ENCODE results near the gene PHLPP1.

DNA sequence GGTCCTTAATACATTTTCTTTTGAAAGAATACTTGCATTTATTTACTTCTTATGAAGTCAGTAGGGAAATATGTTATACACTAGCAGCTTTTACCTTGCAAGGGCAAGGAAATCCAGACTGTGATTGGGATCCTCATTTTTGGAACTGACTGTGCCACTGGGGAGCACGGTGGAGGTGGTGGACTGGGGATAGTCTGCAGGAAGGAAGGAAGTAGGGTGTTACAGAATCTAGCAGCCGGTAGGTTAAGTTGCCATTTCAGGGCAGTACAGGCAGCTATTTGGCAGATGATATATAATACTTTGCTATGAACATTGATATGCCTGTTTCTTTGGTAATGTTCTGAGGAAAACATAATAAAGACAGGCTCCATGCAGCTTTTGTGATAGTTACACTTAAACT is 238.3 kb downstream of the PHLPP1 start:
- TF ChIP-seq, protein P1, sequence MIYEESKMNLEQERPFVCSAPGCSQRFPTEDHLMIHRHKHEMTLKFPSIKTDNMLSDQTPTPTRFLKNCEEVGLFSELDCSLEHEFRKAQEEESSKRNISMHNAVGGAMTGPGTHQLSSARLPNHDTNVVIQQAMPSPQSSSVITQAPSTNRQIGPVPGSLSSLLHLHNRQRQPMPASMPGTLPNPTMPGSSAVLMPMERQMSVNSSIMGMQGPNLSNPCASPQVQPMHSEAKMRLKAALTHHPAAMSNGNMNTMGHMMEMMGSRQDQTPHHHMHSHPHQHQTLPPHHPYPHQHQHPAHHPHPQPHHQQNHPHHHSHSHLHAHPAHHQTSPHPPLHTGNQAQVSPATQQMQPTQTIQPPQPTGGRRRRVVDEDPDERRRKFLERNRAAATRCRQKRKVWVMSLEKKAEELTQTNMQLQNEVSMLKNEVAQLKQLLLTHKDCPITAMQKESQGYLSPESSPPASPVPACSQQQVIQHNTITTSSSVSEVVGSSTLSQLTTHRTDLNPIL (CRISPR knock-in tag; IDR thresholded peaks at IDR 0.05; ENCODE audit: low read depth): no peak
- no peak for TF ChIP-seq RARB (CRISPR knock-in tag; IDR thresholded peaks at IDR 0.05)
- TF ChIP-seq ZFP30 (CRISPR knock-in tag; IDR thresholded peaks at IDR 0.05): no peak
- TF ChIP-seq OSR1 (CRISPR knock-in tag; IDR thresholded peaks at IDR 0.05): no peak
- TF ChIP-seq, protein P2, sequence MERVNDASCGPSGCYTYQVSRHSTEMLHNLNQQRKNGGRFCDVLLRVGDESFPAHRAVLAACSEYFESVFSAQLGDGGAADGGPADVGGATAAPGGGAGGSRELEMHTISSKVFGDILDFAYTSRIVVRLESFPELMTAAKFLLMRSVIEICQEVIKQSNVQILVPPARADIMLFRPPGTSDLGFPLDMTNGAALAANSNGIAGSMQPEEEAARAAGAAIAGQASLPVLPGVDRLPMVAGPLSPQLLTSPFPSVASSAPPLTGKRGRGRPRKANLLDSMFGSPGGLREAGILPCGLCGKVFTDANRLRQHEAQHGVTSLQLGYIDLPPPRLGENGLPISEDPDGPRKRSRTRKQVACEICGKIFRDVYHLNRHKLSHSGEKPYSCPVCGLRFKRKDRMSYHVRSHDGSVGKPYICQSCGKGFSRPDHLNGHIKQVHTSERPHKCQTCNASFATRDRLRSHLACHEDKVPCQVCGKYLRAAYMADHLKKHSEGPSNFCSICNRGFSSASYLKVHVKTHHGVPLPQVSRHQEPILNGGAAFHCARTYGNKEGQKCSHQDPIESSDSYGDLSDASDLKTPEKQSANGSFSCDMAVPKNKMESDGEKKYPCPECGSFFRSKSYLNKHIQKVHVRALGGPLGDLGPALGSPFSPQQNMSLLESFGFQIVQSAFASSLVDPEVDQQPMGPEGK (CRISPR knock-in tag; IDR thresholded peaks at IDR 0.05; ENCODE audit: borderline replicate concordance): no peak
- TF ChIP-seq GLIS3 (CRISPR knock-in tag; IDR thresholded peaks at IDR 0.05): no peak
- TF ChIP-seq PPARA (CRISPR knock-in tag; IDR thresholded peaks at IDR 0.05; ENCODE audit: borderline replicate concordance): no peak
- TF ChIP-seq ARNTL (CRISPR knock-in tag; IDR thresholded peaks at IDR 0.05; ENCODE audit: borderline replicate concordance, low read depth): no peak
- TF ChIP-seq ZNF70 (CRISPR knock-in tag; IDR thresholded peaks at IDR 0.05): no peak
- TF ChIP-seq, protein P3, sequence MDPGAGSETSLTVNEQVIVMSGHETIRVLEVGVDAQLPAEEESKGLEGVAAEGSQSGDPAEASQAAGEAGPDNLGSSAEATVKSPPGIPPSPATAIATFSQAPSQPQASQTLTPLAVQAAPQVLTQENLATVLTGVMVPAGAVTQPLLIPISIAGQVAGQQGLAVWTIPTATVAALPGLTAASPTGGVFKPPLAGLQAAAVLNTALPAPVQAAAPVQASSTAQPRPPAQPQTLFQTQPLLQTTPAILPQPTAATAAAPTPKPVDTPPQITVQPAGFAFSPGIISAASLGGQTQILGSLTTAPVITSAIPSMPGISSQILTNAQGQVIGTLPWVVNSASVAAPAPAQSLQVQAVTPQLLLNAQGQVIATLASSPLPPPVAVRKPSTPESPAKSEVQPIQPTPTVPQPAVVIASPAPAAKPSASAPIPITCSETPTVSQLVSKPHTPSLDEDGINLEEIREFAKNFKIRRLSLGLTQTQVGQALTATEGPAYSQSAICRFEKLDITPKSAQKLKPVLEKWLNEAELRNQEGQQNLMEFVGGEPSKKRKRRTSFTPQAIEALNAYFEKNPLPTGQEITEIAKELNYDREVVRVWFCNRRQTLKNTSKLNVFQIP (CRISPR knock-in tag; IDR thresholded peaks at IDR 0.05; ENCODE audit: borderline replicate concordance, low read depth): no peak
- TF ChIP-seq SNAI2 (CRISPR knock-in tag; IDR thresholded peaks at IDR 0.05): no peak
- TF ChIP-seq TCF4 (CRISPR knock-in tag; IDR thresholded peaks at IDR 0.05; ENCODE audit: borderline replicate concordance): no peak

Measured in SK-N-SH treated with all-trans-retinoic acid at 6 μM for 48 hours (cell line).